Calu3 (cell line): ENCODE measurements around the gene ARHGEF28. TPM values are rescaled to one million over a fixed set of nuclear protein-coding genes. Genes with fewer than 3 reads are reported as not detected.

Experiments
- BruUV-seq: library from RNA; stranded (reverse); fragments of 400-500 nt; replicated peaks from 2 replicates; lab custom pipeline; 2021; lab: Mats Ljungman, UMichigan
- CTCF ChIA-PET: fragments of 300-600 bp; sonication (Branson Sonifier 250); formaldehyde crosslinking; loops from one replicate; lab custom pipeline; 2022; ENCODE audit warnings: antibody characterized with exemption; lab: Charles Lee
- DNase-seq: peaks from one replicate; pipeline ENCODE4 v3.0.0; 2022
- H3K27ac Mint-ChIP-seq: one replicate; pipeline ENCODE4 v1.8.0; 2022; ENCODE audit warnings: mixed read lengths; ENCODE audit not compliant: unreplicated experiment
- H3K27me3 Mint-ChIP-seq: one replicate; pipeline ENCODE4 v1.8.0; 2022; ENCODE audit warnings: mixed read lengths; ENCODE audit not compliant: unreplicated experiment
- H3K36me3 Mint-ChIP-seq: one replicate; pipeline ENCODE4 v1.8.0; 2022; ENCODE audit warnings: mild to moderate bottlenecking, moderate library complexity, mixed read lengths; ENCODE audit not compliant: insufficient read depth, unreplicated experiment
- H3K4me1 Mint-ChIP-seq: one replicate; pipeline ENCODE4 v1.8.0; 2022; ENCODE audit warnings: mild to moderate bottlenecking, low read depth, mixed read lengths; ENCODE audit not compliant: unreplicated experiment
- H3K4me3 Mint-ChIP-seq: one replicate; pipeline ENCODE4 v1.8.0; 2022; ENCODE audit warnings: mild to moderate bottlenecking, low read depth, moderate library complexity, mixed read lengths; ENCODE audit not compliant: unreplicated experiment
- H3K9me3 Mint-ChIP-seq: one replicate; pipeline ENCODE4 v1.8.0; 2022; ENCODE audit warnings: low read depth, mixed read lengths; ENCODE audit not compliant: unreplicated experiment
- CTCF ChIP-seq: fragments of 200-600 bp; IDR thresholded peaks from one replicate; pipeline ENCODE4 v1.8.0; 2022; ENCODE audit warnings: antibody characterized with exemption; ENCODE audit not compliant: unreplicated experiment
- intact Hi-C: fragments of 100-400 bp; cut with micrococcal nuclease; formaldehyde crosslinking; loops from one replicate; pipeline ENCODE4 v1.10.0; 2022; ENCODE audit not compliant: unreplicated experiment
- total RNA-seq: library from RNA; stranded (reverse); gene quantifications from 2 replicates; pipeline ENCODE4 v1.2.3, GENCODE V29; 2022

The ARHGEF28 gene
- total RNA-seq, 1 experiment from 2014 or later = 92.0 TPM

DNA sequence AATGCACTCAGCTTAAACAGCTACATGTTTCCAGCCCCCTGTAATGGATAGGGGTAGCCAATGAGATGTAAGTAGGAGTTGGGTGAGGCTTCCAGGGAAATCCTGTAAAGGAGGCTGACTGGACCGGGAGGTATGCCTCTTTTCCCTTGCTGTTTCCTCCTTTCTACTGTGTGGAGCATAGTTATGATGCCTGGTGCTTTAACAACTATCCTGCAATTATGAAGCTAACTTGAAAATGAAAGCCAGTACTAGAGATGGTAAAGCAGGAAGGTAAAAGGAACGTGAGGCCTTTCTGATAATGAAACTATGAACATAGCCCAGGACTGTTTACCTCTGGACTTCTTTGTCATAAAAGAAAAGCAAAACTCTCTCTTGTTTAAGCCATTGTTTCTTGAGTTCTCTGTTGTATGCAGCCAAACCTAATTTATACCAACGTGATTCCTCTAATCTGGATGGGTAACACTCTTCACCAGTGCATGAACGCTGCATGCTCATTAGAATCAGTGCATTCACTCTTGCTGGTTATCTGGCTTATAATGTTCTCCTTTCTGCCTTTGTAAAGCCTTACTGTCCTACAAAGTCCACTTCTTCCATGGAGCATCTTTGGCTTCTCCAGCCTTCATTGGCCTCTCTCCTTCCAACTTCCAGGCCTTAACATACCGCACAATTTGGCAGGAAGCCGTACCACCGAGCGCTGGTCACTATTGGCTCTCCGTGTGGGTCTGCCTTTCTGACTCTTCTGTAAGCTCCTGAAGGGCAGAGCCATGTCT, 8.3 kb upstream of the ARHGEF28 start:
- intact Hi-C loops = no loop called here
- peaks cover 42% of the 10 kb centered on the region for H3K4me1 Mint-ChIP-seq
- CTCF ChIA-PET = interaction anchor here (0.6 to 1.2 kb wide), 2 partner anchors 17 to 175 kb away, joined by 3 read pairs; no protein-coding TSS in a partner anchor
- H3K9me3 Mint-ChIP-seq = no peaks in the 10 kb centered on the region
- TF ChIP-seq CTCF = no peak
- H3K27ac Mint-ChIP-seq = no peak overlapping the region
- DNase-seq = no peak
- H3K27me3 Mint-ChIP-seq = no peaks in the 10 kb centered on the region
- no peak overlapping the region for H3K4me3 Mint-ChIP-seq
- H3K36me3 Mint-ChIP-seq = no peaks in the 10 kb centered on the region
- no TSS peak for BruUV-seq

DNA sequence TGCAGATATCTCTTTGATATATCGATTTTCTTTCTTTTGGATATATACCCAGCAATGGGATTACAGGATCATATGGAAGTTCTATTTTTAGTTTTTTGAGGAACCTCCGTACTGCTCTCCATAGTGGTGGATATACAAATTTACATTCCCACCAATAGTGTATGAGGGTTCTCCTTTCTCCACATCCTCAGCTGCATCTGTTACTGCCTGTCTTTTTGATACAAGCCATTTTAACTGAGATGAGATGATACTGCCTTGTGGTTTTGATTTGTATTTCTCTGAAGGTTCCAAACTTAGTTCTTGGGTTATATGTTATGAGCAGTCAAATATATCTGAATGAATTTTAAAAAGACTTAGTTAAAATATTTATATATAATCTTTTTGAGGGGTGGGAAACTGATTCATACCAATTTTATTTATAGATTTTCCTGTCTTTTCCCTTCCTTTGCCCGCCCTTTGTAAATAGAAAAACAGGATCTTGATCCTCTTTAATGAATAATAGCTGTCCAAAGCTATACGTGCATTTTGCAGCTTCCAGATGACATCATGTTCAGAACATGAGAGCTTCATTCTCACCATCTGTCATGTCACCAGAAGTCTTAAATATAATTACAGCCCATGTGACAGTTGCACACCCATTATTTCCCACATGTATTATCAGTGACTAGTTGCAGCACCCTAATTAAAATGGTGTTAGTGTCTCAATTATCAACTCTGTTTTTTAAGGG, 6.2 kb upstream of the ARHGEF28 start:
- no peak for TF ChIP-seq CTCF
- DNase-seq = no peak
- no TSS peak for BruUV-seq
- Mint-ChIP-seq H3K36me3 (no peaks in the 10 kb centered on the region), H3K27me3 (no peaks in the 10 kb centered on the region), H3K9me3 (no peaks in the 10 kb centered on the region), H3K27ac (no peak overlapping the region), H3K4me1 (peaks cover 47% of the 10 kb centered on the region), H3K4me3 (no peak overlapping the region)
- CTCF ChIA-PET = no interaction called here
- intact Hi-C loops = no loop called here

- CTCF ChIA-PET = interaction anchor here (0.7 kb wide), 1 partner anchor 31 kb away, joined by 3 read pairs; no protein-coding TSS in a partner anchor
- Mint-ChIP-seq H3K36me3 (peaks cover 2% of the 10 kb centered on the region), H3K27ac (no peak overlapping the region), H3K27me3 (no peaks in the 10 kb centered on the region), H3K4me1 (peaks cover 41% of the 10 kb centered on the region), H3K9me3 (no peaks in the 10 kb centered on the region), H3K4me3 (no peak overlapping the region)
- no TSS peak for BruUV-seq
- no peak for TF ChIP-seq CTCF
- DNase-seq = no peak
- intact Hi-C loops = no loop called here
Measured at GRCh38 chr5:73620334-73620687, 5.7 kb upstream of the ARHGEF28 start.

- peaks cover 37% of the 10 kb centered on the region for H3K4me1 Mint-ChIP-seq
- CTCF ChIA-PET = no interaction called here
- no peak overlapping the region for H3K27ac Mint-ChIP-seq
- intact Hi-C loops = no loop called here
- DNase-seq = no peak
- H3K36me3 Mint-ChIP-seq = peaks cover 25% of the 10 kb centered on the region
- H3K4me3 Mint-ChIP-seq = no peak overlapping the region
- no peak for TF ChIP-seq CTCF
- no peaks in the 10 kb centered on the region for H3K9me3 Mint-ChIP-seq
- BruUV-seq = no TSS peak
- H3K27me3 Mint-ChIP-seq = no peaks in the 10 kb centered on the region
Measured at GRCh38 chr5:73623060-73623459, 2.9 kb upstream of the ARHGEF28 start.
